SU-DHL-6 (cell line): Measurements from ENCODE around the gene FLT1.

Experiments
- H2AFZ ChIP-seq: fragments of 200-600 bp; sonication (generic); 2 replicates; pipeline ENCODE4 v1.6.1; 2014; ENCODE audit warnings: low read depth, mild to moderate bottlenecking, moderate library complexity, mixed read lengths, antibody characterized with exemption, low read length; ENCODE audit not compliant: severe bottlenecking
- H3F3A ChIP-seq: fragments of 200-600 bp; shearing (Covaris generic); 2 replicates; pipeline ENCODE4 v1.6.0; 2016; ENCODE audit warnings: antibody characterized with exemption, mild to moderate bottlenecking; ENCODE audit not compliant: insufficient read depth
- H3K27ac ChIP-seq: fragments of 200-600 bp; sonication (generic); 2 replicates; pipeline ENCODE4 v1.5.1; 2016; ENCODE audit warnings: low read depth, mild to moderate bottlenecking, low read length, moderate library complexity, mixed read lengths
- H3K27me3 ChIP-seq: fragments of 200-600 bp; sonication (generic), shearing (Covaris generic); 2 replicates; pipeline ENCODE4 v1.6.0; 2014; ENCODE audit warnings: mild to moderate bottlenecking, low read length
- H3K36me3 ChIP-seq: fragments of 200-600 bp; sonication (generic); 2 replicates; pipeline ENCODE4 v1.6.1; 2014; ENCODE audit warnings: mild to moderate bottlenecking, low read length, mixed read lengths
- H3K4me2 ChIP-seq: fragments of 300-600, 200-600 bp; shearing (Covaris generic), sonication (generic); 2 replicates; pipeline ENCODE4 v1.6.0; 2014; ENCODE audit warnings: low read length, low read depth, mild to moderate bottlenecking; ENCODE audit not compliant: poor library complexity, severe bottlenecking
- H3K4me3 ChIP-seq: fragments of 200-600 bp; sonication (generic); 2 replicates; pipeline ENCODE4 v1.5.1; 2014; ENCODE audit warnings: antibody characterized with exemption, low read length, mild to moderate bottlenecking, mixed read lengths; ENCODE audit not compliant: insufficient read depth, poor library complexity, severe bottlenecking
- H3K79me2 ChIP-seq: fragments of 200-600 bp; sonication (generic); 2 replicates; pipeline ENCODE4 v1.6.1; 2014; ENCODE audit warnings: mild to moderate bottlenecking, low read length, moderate library complexity; ENCODE audit not compliant: insufficient read depth
- H3K9ac ChIP-seq: fragments of 200-600 bp; sonication (generic); 2 replicates; pipeline ENCODE4 v1.7.0; 2014; ENCODE audit warnings: mild to moderate bottlenecking, low read length
- H3K9me2 ChIP-seq: fragments of 200-600 bp; sonication (generic); replicated peaks from 2 replicates; pipeline ENCODE4 v1.6.1; 2014; ENCODE audit warnings: low read length; ENCODE audit not compliant: insufficient read depth
- H3K9me3 ChIP-seq: fragments of 200-600 bp; sonication (generic); 2 replicates; pipeline ENCODE4 v1.6.1; 2014; ENCODE audit warnings: low read length, mixed read lengths; ENCODE audit not compliant: insufficient read depth
- H4K20me1 ChIP-seq: fragments of 200-600 bp; sonication (generic); 2 replicates; pipeline ENCODE4 v1.6.1; 2014; ENCODE audit warnings: low read depth, mild to moderate bottlenecking, antibody characterized with exemption, low read length, moderate library complexity, mixed read lengths
- CTCF ChIP-seq: fragments of 200-600 bp; sonication (generic); IDR thresholded peaks from one replicate; pipeline ENCODE4 v1.5.1; 2017; ENCODE audit warnings: antibody characterized with exemption, mild to moderate bottlenecking, low read length, moderate library complexity; ENCODE audit not compliant: insufficient read depth, poor library complexity, severe bottlenecking
- EZH2phosphoT487 ChIP-seq: fragments of 200-600 bp; sonication (generic), shearing (Covaris generic); conservative IDR thresholded peaks from 2 replicates; pipeline ENCODE4 v1.6.1; 2018; ENCODE audit warnings: mild to moderate bottlenecking, antibody characterized with exemption, low read length, moderate library complexity, mixed read lengths

FLT1 gene

GRCh38 chr13:28421676-28422410, 73.1 kb downstream of the FLT1 start:
- Histone ChIP-seq H3K79me2 (no peaks in the 10 kb centered on the region), H3K4me2 (no peak overlapping the region), H3K9ac (no peak overlapping the region), H3K27me3 (no peaks in the 10 kb centered on the region), H3K4me3 (no peak overlapping the region), H3K36me3 (no peaks in the 10 kb centered on the region), H3K27ac (no peak overlapping the region), H3K9me2 (no peaks in the 10 kb centered on the region), H4K20me1 (no peaks in the 10 kb centered on the region), H3F3A (no peaks in the 10 kb centered on the region), H2AFZ (no peak overlapping the region), H3K9me3 (no peaks in the 10 kb centered on the region)
- TF ChIP-seq CTCF, result no peak
- TF ChIP-seq EZH2phosphoT487, result no peak

GRCh38 chr13:28420704-28421103, 74.2 kb downstream of the FLT1 start:
- no peaks in the 10 kb centered on the region for H3K9me2 ChIP-seq
- no peaks in the 10 kb centered on the region for H3K36me3 ChIP-seq
- no peak overlapping the region for H3K27ac ChIP-seq
- no peaks in the 10 kb centered on the region for H3F3A ChIP-seq
- no peak overlapping the region for H2AFZ ChIP-seq
- H3K9ac ChIP-seq, result no peak overlapping the region
- no peak overlapping the region for H3K4me3 ChIP-seq
- H3K27me3 ChIP-seq, result no peaks in the 10 kb centered on the region
- no peak for TF ChIP-seq EZH2phosphoT487
- no peak for TF ChIP-seq CTCF
- no peaks in the 10 kb centered on the region for H3K79me2 ChIP-seq
- H3K9me3 ChIP-seq, result no peaks in the 10 kb centered on the region
- no peak overlapping the region for H3K4me2 ChIP-seq
- no peaks in the 10 kb centered on the region for H4K20me1 ChIP-seq

- no peaks in the 10 kb centered on the region for H3K36me3 ChIP-seq
- H4K20me1 ChIP-seq, result no peaks in the 10 kb centered on the region
- no peak overlapping the region for H3K4me3 ChIP-seq
- no peaks in the 10 kb centered on the region for H3F3A ChIP-seq
- H3K9me2 ChIP-seq, result no peaks in the 10 kb centered on the region
- H3K79me2 ChIP-seq, result no peaks in the 10 kb centered on the region
- H3K4me2 ChIP-seq, result no peak overlapping the region
- no peak overlapping the region for H3K9ac ChIP-seq
- no peak overlapping the region for H3K27ac ChIP-seq
- no peaks in the 10 kb centered on the region for H3K27me3 ChIP-seq
- H2AFZ ChIP-seq, result no peak overlapping the region
- no peaks in the 10 kb centered on the region for H3K9me3 ChIP-seq
- no peak for TF ChIP-seq CTCF
These were observed 78.9 kb downstream of the FLT1 start for GRCh38 chr13:28415994-28416421.
